ENCODE results near the gene CFAP61.

- TF ChIP-seq CTCF (IDR thresholded peaks at IDR 0.05 in 2 of 3, conservative IDR thresholded peaks at IDR 0.05 in 1 of 3; ENCODE audit: insufficient read depth in 2 of 3, low read depth in 1 of 3, low read length in 3 of 3) (no peak), CC2D1A (IDR thresholded peaks at IDR 0.05) (no peak), MYBL2 (IDR thresholded peaks at IDR 0.05; ENCODE audit: low read depth) (no peak), MYBL2 (CRISPR knock-in tag; IDR thresholded peaks at IDR 0.05; ENCODE audit: borderline replicate concordance) (no peak), NUFIP1 (IDR thresholded peaks at IDR 0.05; ENCODE audit: partially characterized antibody) (no peak)
Observed at GRCh38 chr20:20304942-20305341, 252.6 kb downstream of the CFAP61 start.
